ENCODE results near the gene ELL2.

ELL2 gene

GRCh38 chr5:95954716-95955115 lies 6.9 kb downstream of the ELL2 start:
- DNase-seq = no peak

GRCh38 chr5:95953021-95953702 lies 8.5 kb downstream of the ELL2 start:
- no peak for DNase-seq

GRCh38 chr5:95951916-95952315 lies 9.7 kb downstream of the ELL2 start:
- DNase-seq = no peak

GRCh38 chr5:95949810-95950209 lies 11.8 kb downstream of the ELL2 start:
- DNase-seq = no peak

- no peak for DNase-seq
Observed at GRCh38 chr5:95948631-95949030, 13.0 kb downstream of the ELL2 start.

GRCh38 chr5:95946451-95946850 lies 15.2 kb downstream of the ELL2 start:
- no peak for DNase-seq

- no peak for DNase-seq
Observed at GRCh38 chr5:95942968-95943367, 18.7 kb downstream of the ELL2 start.

GRCh38 chr5:95942414-95942813 lies 19.2 kb downstream of the ELL2 start:
- no peak for DNase-seq

GRCh38 chr5:95941756-95942155 lies 19.9 kb downstream of the ELL2 start:
- DNase-seq = no peak

- DNase-seq = no peak
Observed at GRCh38 chr5:95940758-95941682, 20.6 kb downstream of the ELL2 start.

GRCh38 chr5:95939465-95939864 lies 22.2 kb downstream of the ELL2 start:
- DNase-seq = no peak

- no peak for DNase-seq
Observed at GRCh38 chr5:95938766-95939165, 22.9 kb downstream of the ELL2 start.

- DNase-seq = no peak
Observed at GRCh38 chr5:95938347-95938746, 23.3 kb downstream of the ELL2 start.

GRCh38 chr5:95937607-95938152 lies 24.0 kb downstream of the ELL2 start:
- no peak for DNase-seq

GRCh38 chr5:95936812-95937397 lies 24.7 kb downstream of the ELL2 start:
- no peak for DNase-seq

- no peak for DNase-seq
Observed at GRCh38 chr5:95935553-95936100, 26.0 kb downstream of the ELL2 start.

GRCh38 chr5:95934207-95934804 lies 27.3 kb downstream of the ELL2 start:
- no peak for DNase-seq

GRCh38 chr5:95932941-95933340 lies 28.7 kb downstream of the ELL2 start:
- no peak for DNase-seq

GRCh38 chr5:95931079-95931833 lies 30.4 kb downstream of the ELL2 start:
- no peak for DNase-seq

GRCh38 chr5:95930141-95930930 lies 31.3 kb downstream of the ELL2 start:
- DNase-seq = no peak

- no peak for DNase-seq
Observed at GRCh38 chr5:95928724-95929253, 32.9 kb downstream of the ELL2 start.
